Glutamatergic neuron (in vitro differentiated cells): ENCODE data around the gene GADD45GIP1. TPM values are rescaled to one million over a fixed set of nuclear protein-coding genes. Genes with fewer than 3 reads are reported as not detected.

ENCODE experiments used
- DNase-seq: peaks from one replicate; pipeline ENCODE4 v3.0.0; 2022
- H3K27ac Mint-ChIP-seq: one replicate; pipeline ENCODE4 v1.8.0; 2020; ENCODE audit warnings: mild to moderate bottlenecking, mixed read lengths, inconsistent platforms; ENCODE audit not compliant: unreplicated experiment
- H3K27me3 Mint-ChIP-seq: one replicate; pipeline ENCODE4 v1.8.0; 2020; ENCODE audit warnings: mild to moderate bottlenecking, moderate library complexity, mixed read lengths, inconsistent platforms; ENCODE audit not compliant: unreplicated experiment
- H3K36me3 Mint-ChIP-seq: one replicate; pipeline ENCODE4 v1.8.0; 2020; ENCODE audit warnings: mild to moderate bottlenecking, mixed read lengths, inconsistent platforms; ENCODE audit not compliant: unreplicated experiment
- H3K4me1 Mint-ChIP-seq: one replicate; pipeline ENCODE4 v1.8.0; 2020; ENCODE audit warnings: mild to moderate bottlenecking, low read depth, mixed read lengths, inconsistent platforms; ENCODE audit not compliant: unreplicated experiment
- H3K4me3 Mint-ChIP-seq: one replicate; pipeline ENCODE4 v1.8.0; 2020; ENCODE audit warnings: mild to moderate bottlenecking, mixed read lengths, inconsistent platforms; ENCODE audit not compliant: unreplicated experiment
- H3K9me3 Mint-ChIP-seq: one replicate; pipeline ENCODE4 v1.8.0; 2020; ENCODE audit warnings: mild to moderate bottlenecking, moderate library complexity, mixed read lengths, inconsistent platforms; ENCODE audit not compliant: unreplicated experiment
- CTCF ChIP-seq: fragments of 200-600 bp; sonication (generic); IDR thresholded peaks from one replicate; pipeline ENCODE4 v1.5.0; 2021; ENCODE audit not compliant: partially characterized antibody, unreplicated experiment
- total RNA-seq: library from RNA; stranded (reverse); fragmentation: NEBNext Ultra II Directional; extraction: Animal tissue kit (Norgen Biotek cat#: 25700); gene quantifications from one replicate; pipeline ENCODE4 v1.2.1, GENCODE V29; 2021; ENCODE audit not compliant: unreplicated experiment

The GADD45GIP1 gene
- total RNA-seq, 1 donor from 2014 or later = 28.8 TPM

- H3K36me3 Mint-ChIP-seq = no peaks in the 10 kb centered on the region
- no peak for TF ChIP-seq CTCF
Measured at GRCh38 chr19:12933287-12934072, 23.5 kb downstream of the GADD45GIP1 start, which contains the start of gene FARSA. TSS of gene FARSA (minus strand) at chr19:12933711. CDS start at chr19:12933696, 15 bp downstream.

GRCh38 chr19:12932392-12933286, 24.4 kb downstream of the GADD45GIP1 start:
- H3K9me3 Mint-ChIP-seq = peaks cover under 1% of the 10 kb centered on the region
- H3K36me3 Mint-ChIP-seq = no peaks in the 10 kb centered on the region
- DNase-seq = no peak
- H3K4me1 Mint-ChIP-seq = peaks cover 11% of the 10 kb centered on the region
- H3K27me3 Mint-ChIP-seq = peaks cover 15% of the 10 kb centered on the region
- no peak for TF ChIP-seq CTCF
- peak overlapping the region; percentile 86 for H3K27ac Mint-ChIP-seq
- H3K4me3 Mint-ChIP-seq = peak overlapping the region; percentile 96

More at GRCh38 chr19:12933287-12934072, 23.5 kb downstream of the GADD45GIP1 start, which contains the start of gene FARSA:
- Mint-ChIP-seq H3K4me1 (peaks cover 11% of the 10 kb centered on the region), H3K27me3 (peaks cover 18% of the 10 kb centered on the region), H3K9me3 (peaks cover 3% of the 10 kb centered on the region), H3K4me3 (peak within 1 kb of the TSS; percentile 96), H3K27ac (peak within 1 kb of the TSS; percentile 86)
- peak; percentile 86 for DNase-seq

- H3K4me3 Mint-ChIP-seq = no peak overlapping the region
- TF ChIP-seq CTCF = no peak
- no peaks in the 10 kb centered on the region for H3K9me3 Mint-ChIP-seq
- no peak overlapping the region for H3K27ac Mint-ChIP-seq
- peaks cover 9% of the 10 kb centered on the region for H3K4me1 Mint-ChIP-seq
- DNase-seq = no peak
- peaks cover 9% of the 10 kb centered on the region for H3K27me3 Mint-ChIP-seq
- peaks cover 4% of the 10 kb centered on the region for H3K36me3 Mint-ChIP-seq
Measured at GRCh38 chr19:12930002-12930645, 26.9 kb downstream of the GADD45GIP1 start.

GRCh38 chr19:12924621-12925310, 32.3 kb downstream of the GADD45GIP1 start:
- H3K36me3 Mint-ChIP-seq = peaks cover 10% of the 10 kb centered on the region
- H3K4me3 Mint-ChIP-seq = no peak overlapping the region
- DNase-seq = no peak
- peaks cover 3% of the 10 kb centered on the region for H3K27me3 Mint-ChIP-seq
- peak overlapping the region; percentile 12 for H3K27ac Mint-ChIP-seq
- H3K9me3 Mint-ChIP-seq = peaks cover 7% of the 10 kb centered on the region
- no peak for TF ChIP-seq CTCF
- no peaks in the 10 kb centered on the region for H3K4me1 Mint-ChIP-seq
